ENCODE data around the gene ZBTB4.

Gene ZBTB4, protein sequence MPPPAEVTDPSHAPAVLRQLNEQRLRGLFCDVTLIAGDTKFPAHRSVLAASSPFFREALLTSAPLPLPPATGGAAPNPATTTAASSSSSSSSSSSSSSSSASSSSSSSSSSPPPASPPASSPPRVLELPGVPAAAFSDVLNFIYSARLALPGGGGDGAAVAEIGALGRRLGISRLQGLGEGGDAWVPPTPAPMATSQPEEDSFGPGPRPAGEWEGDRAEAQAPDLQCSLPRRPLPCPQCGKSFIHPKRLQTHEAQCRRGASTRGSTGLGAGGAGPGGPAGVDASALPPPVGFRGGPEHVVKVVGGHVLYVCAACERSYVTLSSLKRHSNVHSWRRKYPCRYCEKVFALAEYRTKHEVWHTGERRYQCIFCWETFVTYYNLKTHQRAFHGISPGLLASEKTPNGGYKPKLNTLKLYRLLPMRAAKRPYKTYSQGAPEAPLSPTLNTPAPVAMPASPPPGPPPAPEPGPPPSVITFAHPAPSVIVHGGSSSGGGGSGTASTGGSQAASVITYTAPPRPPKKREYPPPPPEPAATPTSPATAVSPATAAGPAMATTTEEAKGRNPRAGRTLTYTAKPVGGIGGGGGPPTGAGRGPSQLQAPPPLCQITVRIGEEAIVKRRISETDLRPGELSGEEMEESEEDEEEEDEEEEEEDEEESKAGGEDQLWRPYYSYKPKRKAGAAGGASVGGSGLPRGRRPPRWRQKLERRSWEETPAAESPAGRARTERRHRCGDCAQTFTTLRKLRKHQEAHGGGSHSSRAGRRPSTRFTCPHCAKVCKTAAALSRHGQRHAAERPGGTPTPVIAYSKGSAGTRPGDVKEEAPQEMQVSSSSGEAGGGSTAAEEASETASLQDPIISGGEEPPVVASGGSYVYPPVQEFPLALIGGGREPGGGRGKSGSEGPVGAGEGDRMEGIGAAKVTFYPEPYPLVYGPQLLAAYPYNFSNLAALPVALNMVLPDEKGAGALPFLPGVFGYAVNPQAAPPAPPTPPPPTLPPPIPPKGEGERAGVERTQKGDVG

DNA sequence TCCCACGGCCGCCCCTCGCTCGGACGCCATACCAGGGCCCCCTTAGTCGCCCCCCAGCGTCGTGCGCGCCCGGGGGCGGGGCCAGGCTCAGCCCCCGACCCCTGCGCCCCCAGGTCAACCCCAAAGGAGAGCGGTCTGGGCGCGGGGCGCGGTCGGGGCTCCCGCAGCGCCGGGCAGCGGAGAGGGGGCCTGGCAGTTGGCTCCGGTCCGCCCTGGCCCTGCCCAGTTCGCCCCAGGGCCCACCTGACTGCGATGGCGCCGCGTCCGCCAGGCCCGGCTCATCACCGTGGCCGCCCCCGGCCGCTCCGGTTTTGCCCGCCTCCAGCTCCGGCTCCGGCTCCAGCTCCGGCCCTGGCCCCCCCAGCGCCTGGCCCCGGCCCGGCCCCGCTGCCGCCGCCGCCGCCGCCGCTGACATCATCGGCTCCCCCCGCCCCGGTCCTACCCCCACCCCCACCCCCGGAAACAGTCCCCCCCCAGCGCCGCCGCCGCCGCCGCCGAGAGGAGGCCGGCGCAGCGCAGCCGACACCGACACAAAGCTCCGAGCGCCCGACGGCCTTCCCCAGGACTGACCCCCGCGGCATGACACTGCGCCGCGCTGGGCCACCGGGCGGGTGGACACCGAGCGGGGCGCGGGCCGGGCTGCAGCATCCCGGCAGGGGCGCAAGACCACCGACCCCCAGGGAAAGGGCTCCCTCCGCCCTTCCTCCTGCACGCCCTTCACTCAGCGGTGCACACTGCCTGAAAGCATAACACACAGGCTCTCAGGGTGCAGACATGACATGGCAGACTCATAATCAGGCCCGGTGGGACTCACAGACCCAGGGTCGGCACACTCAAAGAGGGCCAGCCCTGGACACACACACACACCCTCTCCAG, at the start of gene ZBTB4:
Gene ZBTB4, minus strand, starts transcription at position 419 of the 876 bp plus-strand sequence. CDS start 12,830 bp downstream, outside the sequence.
- H3K4me3 ChIP-seq (ENCODE audit: low read length): peak within 1 kb of the TSS; percentile 85
- TF ChIP-seq ZNF274 (IDR thresholded peaks at IDR 0.05; ENCODE audit: low read depth, low read length): no peak

DNA sequence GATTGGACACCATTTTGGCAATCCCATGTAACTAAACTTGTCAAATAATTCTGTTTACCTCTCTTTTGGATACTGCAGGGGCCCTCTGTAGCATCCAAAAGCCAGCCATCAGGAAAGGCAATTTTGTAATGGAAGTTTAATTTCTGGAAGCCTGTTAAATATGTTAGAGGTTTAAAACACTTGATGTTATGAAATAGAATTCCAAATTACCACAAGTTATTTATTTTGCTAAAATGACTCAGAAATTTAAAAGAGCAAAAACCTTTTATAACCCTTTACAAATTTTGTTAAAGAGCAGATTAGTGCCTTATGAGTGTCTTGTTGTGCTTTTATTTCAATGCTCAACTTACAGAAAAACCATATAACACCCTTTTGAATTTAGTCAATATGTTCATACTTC, 49.4 kb upstream of the ZBTB4 start:
- H3K4me3 ChIP-seq (ENCODE audit: low read length): no peak overlapping the region
- no peak for TF ChIP-seq ZNF274 (IDR thresholded peaks at IDR 0.05; ENCODE audit: low read depth, low read length)

DNA sequence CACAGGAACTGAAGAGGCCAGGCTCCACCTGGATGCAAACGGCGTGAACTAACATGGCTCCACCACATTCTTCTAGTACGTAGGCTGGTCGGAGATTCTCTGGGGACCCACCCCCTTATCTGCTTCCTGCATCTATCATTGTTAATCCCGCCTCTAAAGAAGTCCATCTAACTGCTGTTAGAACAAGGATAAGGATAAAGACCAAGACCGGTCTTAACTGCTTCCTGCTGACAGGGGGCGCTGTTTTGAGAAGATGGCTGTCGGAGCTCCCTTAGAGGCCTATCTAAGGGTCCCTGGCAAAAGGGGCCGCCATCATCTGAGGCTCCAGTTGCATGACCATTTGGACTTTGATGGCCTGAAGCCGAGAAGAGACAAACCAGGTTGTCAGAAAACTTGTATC, 43.6 kb upstream of the ZBTB4 start:
- TF ChIP-seq ZNF274 (IDR thresholded peaks at IDR 0.05; ENCODE audit: low read depth, low read length): no peak

DNA sequence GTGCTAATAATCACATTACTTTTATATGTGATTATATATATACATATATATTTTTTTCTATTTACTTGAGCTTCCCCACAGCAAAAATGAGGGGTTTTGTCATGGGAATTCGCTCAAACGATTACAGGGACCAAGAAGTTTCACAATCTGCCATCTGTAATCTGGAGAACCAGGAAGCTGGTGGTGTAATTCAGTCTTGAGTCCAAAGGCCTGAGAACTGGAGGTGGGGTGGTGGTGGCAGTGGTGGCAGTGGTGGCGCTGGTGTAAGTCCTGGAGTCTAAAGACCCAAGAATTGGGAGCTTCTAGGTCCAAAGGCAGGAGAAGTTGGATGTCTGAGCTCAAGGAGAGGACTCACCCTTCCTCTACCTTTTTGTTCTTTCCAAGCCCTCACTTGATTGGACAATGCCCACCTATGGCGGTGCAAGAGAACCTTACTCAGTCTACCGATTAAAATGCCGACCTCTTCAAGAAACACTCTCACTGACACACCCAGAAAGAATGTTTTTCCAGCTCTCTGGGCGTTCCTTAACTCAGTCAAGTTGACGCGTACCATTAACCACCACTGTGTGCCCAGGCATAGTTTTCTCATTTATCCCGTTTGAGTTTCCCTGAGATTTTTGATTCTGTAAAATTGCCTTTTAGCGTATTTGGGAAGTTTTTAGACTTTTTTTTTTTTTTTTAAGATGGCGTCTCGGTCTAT, 36.6 kb upstream of the ZBTB4 start:
- no peak overlapping the region for H3K4me3 ChIP-seq (ENCODE audit: low read length)
- no peak for TF ChIP-seq ZNF274 (IDR thresholded peaks at IDR 0.05; ENCODE audit: low read depth, low read length)

More for the DNA sequence above, 43.6 kb upstream of the ZBTB4 start:
- H3K4me3 ChIP-seq (ENCODE audit: low read length): no peak overlapping the region

DNA sequence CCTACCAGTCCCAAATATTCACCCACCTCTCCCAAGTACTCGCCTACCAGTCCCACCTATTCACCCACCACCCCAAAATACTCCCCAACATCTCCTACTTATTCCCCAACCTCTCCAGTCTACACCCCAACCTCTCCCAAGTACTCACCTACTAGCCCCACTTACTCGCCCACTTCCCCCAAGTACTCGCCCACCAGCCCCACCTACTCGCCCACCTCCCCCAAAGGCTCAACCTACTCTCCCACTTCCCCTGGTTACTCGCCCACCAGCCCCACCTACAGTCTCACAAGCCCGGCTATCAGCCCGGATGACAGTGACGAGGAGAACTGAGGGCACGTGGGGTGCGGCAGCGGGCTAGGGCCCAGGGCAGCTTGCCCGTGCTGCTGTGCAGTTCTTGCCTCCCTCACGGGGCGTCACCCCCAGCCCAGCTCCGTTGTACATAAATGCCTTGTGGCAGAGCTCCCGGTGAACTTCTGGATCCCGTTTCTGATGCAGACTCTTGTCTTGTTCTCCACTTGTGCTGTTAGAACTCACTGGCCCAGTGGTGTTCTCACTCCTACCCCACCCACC, 34.5 kb upstream of the ZBTB4 start:
- no peak for TF ChIP-seq ZNF274 (IDR thresholded peaks at IDR 0.05; ENCODE audit: low read depth, low read length)
- H3K4me3 ChIP-seq (ENCODE audit: low read length): no peak overlapping the region

DNA sequence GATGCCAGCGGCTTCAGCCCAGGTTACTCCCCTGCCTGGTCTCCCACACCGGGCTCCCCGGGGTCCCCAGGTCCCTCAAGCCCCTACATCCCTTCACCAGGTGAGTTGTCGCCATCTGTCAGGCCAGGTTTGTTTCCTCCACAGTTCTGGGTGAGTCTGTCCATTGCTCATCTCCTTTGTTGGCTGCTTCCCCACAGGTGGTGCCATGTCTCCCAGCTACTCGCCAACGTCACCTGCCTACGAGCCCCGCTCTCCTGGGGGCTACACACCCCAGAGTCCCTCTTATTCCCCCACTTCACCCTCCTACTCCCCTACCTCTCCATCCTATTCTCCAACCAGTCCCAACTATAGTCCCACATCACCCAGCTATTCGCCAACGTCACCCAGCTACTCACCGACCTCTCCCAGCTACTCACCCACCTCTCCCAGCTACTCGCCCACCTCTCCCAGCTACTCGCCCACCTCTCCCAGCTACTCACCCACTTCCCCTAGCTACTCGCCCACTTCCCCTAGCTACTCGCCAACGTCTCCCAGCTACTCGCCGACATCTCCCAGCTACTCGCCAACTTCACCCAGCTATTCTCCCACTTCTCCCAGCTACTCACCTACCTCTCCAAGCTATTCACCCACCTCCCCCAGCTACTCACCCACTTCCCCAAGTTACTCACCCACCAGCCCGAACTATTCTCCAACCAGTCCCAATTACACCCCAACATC, 33.6 kb upstream of the ZBTB4 start:
- no peak overlapping the region for H3K4me3 ChIP-seq (ENCODE audit: low read length)
- TF ChIP-seq ZNF274 (IDR thresholded peaks at IDR 0.05; ENCODE audit: low read depth, low read length): no peak

DNA sequence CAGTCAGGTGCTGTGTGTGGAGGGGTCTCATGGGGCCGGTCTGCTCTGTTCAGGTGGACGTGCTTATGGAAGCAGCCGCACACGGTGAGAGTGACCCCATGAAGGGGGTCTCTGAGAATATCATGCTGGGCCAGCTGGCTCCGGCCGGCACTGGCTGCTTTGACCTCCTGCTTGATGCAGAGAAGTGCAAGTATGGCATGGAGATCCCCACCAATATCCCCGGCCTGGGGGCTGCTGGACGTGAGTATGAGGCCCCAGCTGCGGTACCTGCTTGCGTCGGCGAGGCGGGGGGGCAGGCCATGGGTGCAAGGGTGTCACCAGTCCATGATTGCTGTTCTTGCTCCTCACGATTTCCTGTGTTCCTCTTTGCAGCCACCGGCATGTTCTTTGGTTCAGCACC, 32.7 kb upstream of the ZBTB4 start:
- TF ChIP-seq ZNF274 (IDR thresholded peaks at IDR 0.05; ENCODE audit: low read depth, low read length): no peak
- no peak overlapping the region for H3K4me3 ChIP-seq (ENCODE audit: low read length)

DNA sequence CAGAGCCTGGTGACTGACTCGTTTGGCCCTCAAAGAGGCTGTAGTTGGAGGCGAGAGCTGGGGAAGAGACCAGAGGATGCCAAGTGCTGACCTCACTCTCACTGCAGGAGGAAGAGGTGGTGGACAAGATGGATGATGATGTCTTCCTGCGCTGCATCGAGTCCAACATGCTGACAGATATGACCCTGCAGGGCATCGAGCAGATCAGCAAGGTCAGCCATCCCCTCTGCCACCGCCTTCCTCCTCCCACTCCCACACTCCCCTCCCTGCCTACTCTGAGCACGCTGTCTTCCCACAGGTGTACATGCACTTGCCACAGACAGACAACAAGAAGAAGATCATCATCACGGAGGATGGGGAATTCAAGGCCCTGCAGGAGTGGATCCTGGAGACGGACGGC, 31.7 kb upstream of the ZBTB4 start:
- TF ChIP-seq ZNF274 (IDR thresholded peaks at IDR 0.05; ENCODE audit: low read depth, low read length): no peak
- no peak overlapping the region for H3K4me3 ChIP-seq (ENCODE audit: low read length)

DNA sequence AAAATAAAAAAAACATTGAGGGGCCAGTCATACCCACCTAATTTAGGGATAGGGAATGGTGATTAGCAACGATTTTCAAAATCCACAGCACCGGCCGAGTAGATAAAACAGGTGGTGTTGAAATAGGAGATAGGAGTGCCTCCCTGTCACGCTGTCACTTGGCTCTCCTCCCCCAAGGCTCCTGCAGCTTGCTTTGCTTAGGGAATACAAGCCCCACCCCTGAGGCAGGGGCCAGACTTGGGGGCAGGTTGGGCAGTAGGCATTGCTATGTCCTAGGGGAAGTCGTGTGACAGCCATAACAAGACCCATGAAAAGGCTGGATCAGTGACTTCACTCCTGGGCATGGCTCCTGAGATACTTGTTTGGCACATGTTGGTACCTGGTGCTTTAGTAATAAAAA, 30.5 kb upstream of the ZBTB4 start:
- H3K4me3 ChIP-seq (ENCODE audit: low read length): no peak overlapping the region
- TF ChIP-seq ZNF274 (IDR thresholded peaks at IDR 0.05; ENCODE audit: low read depth, low read length): no peak

DNA sequence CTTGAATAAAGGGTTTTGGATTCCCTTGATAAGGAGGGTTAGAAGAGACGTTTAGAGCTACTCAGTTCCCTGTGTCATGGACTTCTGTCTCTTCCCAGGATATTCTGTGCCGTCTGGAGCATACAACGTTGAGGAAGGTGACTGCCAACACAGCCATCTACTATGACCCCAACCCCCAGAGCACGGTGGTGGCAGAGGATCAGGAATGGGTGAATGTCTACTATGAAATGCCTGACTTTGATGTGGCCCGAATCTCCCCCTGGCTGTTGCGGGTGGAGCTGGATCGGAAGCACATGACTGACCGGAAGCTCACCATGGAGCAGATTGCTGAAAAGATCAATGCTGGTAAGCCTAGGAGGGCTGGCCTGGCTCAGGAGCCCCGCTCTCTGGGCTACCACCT, 29.4 kb upstream of the ZBTB4 start:
- H3K4me3 ChIP-seq (ENCODE audit: low read length): no peak overlapping the region
- TF ChIP-seq ZNF274 (IDR thresholded peaks at IDR 0.05; ENCODE audit: low read depth, low read length): no peak

DNA sequence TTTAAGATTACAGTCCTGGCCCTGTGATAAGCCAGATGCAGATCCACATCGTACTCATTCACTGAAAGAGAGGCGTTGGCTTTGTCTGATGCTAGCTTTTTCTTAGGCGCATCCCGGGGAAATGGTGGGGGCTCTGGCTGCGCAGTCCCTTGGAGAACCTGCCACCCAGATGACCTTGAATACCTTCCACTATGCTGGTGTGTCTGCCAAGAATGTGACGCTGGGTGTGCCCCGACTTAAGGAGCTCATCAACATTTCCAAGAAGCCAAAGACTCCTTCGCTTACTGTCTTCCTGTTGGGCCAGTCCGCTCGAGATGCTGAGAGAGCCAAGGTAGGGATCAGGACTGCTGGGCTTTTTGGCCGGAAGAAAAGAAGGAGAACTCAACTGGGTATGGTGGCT, 28.7 kb upstream of the ZBTB4 start:
- H3K4me3 ChIP-seq (ENCODE audit: low read length): no peak overlapping the region
- no peak for TF ChIP-seq ZNF274 (IDR thresholded peaks at IDR 0.05; ENCODE audit: low read depth, low read length)

DNA sequence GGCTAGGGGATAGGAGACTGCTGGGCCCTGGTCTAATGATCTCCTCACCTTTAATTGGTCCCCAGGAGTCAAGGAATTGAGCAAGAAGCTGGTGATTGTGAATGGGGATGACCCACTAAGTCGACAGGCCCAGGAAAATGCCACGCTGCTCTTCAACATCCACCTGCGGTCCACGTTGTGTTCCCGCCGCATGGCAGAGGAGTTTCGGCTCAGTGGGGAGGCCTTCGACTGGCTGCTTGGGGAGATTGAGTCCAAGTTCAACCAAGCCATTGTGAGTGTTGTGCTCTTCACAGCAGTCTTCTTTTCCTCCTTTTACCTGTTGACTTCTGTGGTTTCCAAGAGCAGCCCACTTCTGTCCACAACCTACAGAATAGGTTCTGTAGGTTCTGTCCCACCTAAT, 24.1 kb upstream of the ZBTB4 start:
- H3K4me3 ChIP-seq (ENCODE audit: low read length): no peak overlapping the region
- TF ChIP-seq ZNF274 (IDR thresholded peaks at IDR 0.05; ENCODE audit: low read depth, low read length): no peak

Data from GM08714 (cell line).